ENCODE measurements around the gene THAP4.
"Not testable (repeated sequence)": the region's sequence is repeated elsewhere in the genome, so short reads cannot be mapped to it uniquely, and the experiment has no call there.

The THAP4 gene

DNA sequence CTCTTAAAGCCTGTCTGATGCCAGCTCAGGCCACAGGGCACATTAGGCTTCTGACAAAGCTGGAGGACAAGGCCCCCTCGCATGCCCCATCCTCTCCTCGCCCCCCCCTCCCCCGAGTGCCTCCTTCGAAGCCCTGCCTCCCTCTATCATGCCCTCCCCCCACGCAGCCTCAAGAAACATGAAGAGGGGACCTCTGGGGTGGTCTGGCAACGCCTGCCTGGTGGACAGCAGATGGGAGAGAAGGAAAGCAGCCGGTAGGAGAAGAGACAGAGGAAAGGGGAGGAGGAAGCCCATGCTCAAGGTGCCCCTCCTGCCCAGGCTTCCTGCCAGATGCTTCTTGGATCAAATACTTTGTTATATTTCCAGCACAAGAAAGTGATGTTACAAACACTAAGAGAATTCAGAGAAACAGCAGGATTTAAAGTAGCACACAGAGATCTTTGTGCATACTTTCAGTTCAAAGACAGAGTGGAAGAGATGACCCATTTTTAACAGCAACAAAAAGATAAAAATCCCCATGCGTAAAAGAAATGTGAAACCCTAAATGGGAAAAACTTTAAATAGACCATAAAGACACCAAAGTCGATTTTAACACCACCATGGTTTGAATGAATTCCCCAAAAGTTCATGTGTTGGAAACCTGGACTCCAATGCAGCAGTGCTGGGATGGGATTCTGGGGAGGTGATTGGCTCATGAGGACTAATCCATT lies 59.4 kb downstream of the THAP4 start:
- DNase-seq = no peak

- DNase-seq = no peak
Observed at GRCh38 chr2:241576293-241576654, 60.7 kb downstream of the THAP4 start.

- no peak for DNase-seq
Observed at GRCh38 chr2:241575624-241576292, 61.2 kb downstream of the THAP4 start.

DNA sequence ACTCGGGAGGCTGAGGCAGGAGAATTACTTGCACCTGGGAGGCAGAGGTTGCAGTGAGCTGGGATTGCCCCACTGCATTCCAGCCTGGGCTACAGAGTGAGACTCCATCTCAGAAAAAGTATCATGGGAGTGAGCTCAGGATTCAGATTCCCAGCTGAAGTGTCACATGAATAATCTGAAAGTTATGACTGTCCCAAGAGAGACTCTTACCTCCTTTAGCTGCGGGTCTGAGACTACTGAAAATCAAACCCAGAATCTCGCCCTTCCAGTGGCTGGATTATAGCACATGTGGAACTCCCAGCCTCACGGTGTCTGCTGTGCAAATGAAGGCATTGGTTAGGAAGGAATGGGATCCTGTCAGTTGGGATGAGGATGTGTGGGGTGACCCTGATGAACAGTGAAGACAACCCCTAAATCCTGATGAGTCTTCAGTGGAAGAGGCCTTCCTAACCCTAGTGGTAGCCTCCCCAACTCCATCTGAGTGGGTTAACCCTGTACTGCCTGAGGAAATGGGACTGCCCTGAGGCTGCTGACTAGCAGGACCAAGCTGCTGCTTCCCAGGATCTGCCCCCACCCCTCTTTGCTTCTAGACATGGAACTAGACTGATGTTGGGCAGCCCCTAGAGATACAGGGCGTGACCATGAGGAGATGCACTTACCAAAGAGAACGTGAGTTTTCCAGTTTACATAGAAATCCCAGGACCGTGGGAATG lies 61.9 kb downstream of the THAP4 start:
- DNase-seq = no peak

DNA sequence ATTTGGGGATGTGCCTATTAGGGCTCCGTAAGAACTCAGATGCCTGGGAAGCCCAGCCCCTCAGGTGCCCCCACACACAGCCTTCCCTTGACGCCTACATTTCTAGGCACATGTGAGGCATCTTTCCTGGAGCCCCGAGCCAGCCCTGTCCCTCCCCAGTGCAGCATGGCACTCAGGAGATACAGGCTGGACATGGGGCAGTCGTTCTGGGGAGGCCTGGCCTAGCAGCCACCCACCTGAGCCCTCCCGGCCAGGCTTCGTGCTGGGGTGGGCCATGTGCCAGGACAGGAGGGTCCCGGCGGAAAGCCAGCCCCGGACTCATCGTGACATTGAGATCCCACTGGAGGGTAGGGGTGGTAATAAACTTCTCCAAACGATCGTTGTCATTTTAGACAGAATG lies 63.2 kb downstream of the THAP4 start:
- no peak for DNase-seq

DNA sequence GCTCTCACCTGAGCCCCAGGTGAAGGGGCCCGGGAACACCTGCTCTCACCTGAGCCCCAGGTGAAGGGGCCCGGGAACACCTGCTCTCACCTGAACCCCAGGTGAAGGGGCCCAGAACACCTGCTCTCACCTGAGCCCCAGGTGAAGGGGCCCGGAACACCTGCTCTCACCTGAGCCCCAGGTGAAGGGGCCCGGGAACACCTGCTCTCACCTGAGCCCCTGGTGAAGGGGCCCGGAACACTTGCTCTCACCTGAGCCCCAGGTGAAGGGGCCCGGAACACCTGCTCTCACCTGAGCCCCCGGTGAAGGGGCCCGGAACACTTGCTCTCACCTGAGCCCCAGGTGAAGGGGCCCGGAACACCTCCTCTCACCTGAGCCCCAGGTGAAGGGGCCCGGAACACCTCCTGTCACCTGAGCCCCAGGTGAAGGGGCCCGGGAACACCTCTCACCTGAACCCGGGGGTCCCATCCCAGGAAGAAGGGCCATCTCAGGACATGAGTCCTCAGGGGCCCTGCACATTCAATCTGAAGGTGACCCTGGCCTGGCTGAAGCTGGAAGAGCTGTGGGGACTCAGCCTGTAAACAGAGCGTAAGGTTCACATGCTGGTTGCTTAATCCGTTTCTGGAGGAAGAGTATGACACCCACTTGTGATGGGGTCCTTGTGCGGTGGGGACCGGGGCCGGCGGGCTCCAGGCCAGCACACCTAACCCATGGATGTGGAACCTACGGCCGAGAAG lies 63.9 kb downstream of the THAP4 start:
- not testable (repeated sequence) for DNase-seq

GRCh38 chr2:241571821-241572620 lies 64.9 kb downstream of the THAP4 start:
- no peak for DNase-seq

- no peak for DNase-seq
Observed at GRCh38 chr2:241570961-241571581, 65.9 kb downstream of the THAP4 start.

GRCh38 chr2:241569831-241570281 lies 67.1 kb downstream of the THAP4 start:
- no peak for DNase-seq

DNA sequence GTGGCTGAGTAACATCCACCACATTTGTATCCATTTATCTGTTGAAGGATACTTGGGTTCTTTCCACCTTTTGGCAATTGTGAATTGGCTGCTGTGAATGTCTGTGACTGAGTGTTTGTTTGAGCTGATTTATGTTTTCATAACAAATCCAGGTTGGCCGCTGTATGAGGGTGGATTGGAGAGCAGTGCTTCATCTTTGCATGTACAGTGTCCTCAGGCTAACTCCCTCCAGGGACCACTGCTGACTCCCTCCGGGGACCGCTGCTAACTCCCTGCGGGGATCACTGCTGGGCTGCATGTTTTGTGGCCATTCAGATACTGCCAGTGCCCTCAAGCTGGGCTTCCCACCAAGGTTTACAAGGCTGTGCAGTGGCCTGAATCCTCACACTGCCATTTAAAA lies 68.2 kb downstream of the THAP4 start:
- DNase-seq = no peak

DNA sequence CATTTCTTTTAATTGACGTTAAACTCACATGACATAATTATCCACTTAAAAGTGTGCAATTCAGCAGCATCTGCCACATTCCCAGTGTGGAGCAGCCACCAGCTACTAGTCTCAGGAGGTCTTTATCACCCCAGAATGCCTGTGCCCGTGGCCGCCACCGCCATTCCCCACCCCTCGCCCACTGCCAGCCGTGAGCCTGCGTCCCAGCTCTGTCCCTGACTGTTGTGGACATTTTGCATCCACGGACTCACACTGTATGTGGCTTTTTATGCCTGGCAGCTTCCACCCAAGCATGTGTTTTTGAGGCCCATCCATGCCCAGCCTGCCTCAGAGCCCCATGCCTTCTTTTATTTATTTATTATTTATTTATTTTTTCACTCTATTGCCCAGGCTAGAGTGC lies 69.2 kb downstream of the THAP4 start:
- no peak for DNase-seq

- not testable (repeated sequence) for DNase-seq
Observed at GRCh38 chr2:241567266-241567665, 69.7 kb downstream of the THAP4 start.

DNA sequence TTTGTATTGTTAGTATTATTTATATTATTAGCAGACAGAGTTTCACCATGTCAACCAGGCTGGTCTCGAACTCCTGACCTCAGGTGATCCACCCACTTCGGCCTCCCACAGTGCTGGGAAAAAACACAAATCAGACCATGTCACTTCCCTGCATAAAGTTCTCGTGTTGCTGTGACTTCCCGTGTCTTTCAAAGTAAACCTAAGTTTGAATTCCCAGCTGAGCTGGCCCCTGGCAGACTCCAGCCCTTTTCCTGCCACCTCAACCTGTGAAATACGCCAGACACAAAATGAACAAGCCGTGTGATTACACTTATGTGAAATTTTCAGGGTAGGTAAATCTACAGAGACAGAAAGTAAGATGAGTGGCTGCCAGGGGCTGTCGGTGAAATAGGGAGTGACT lies 70.5 kb downstream of the THAP4 start:
- DNase-seq = no peak

DNA sequence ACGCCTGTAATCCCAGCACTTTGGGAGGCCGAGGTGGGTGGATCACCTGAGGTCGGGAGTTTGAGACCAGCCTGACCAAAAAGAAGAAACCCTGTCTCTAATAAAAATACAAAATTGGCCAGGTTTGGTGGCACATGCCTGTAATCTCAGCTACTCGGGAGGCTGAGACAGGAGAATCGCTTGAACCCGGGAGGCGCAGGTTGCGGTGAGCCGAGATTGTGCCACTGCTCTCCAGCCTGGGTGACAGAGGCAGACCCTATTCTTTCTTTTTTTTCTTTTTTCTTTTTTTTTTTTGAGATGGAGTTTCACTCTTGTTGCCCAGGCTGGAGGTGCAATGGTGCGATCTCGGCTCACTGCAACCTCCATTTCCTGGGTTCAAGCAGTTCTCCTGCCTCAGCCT lies 70.9 kb downstream of the THAP4 start:
- DNase-seq = not testable (repeated sequence)

- no peak for DNase-seq
Observed at GRCh38 chr2:241565411-241565810, 71.5 kb downstream of the THAP4 start.

- DNase-seq = no peak
Observed at GRCh38 chr2:241564596-241565410, 72.2 kb downstream of the THAP4 start.

DNA sequence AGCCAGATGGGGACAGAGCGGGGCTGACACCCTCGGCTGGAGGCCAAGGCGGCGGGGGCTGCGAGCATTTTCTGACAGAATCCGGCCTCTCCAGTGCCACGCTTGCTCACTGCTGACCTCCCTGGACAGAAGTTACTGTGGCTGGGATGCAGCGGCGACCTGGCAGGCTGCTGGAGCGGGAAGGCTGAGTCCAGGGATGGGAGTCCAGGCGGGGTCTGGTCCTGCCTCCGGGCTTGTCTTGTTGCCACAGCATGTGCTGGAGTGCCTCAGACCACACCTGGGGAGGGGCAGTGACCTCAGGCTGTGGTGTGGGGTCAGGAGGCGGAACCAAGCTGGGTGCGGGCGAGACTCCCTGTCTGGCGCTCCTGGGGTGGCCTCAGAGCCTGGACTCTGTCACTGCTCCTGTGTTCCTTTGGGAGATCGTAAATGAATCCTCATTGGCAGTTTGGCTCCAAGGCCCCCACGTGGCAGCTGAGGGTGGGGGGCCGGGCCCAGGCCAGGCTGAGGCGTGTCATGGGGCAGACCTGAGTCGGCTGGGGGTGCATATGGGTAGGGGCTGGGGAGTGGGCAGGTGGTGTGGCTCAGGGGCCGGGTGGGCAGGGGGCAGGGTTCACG lies 72.9 kb downstream of the THAP4 start:
- DNase-seq = no peak

DNA sequence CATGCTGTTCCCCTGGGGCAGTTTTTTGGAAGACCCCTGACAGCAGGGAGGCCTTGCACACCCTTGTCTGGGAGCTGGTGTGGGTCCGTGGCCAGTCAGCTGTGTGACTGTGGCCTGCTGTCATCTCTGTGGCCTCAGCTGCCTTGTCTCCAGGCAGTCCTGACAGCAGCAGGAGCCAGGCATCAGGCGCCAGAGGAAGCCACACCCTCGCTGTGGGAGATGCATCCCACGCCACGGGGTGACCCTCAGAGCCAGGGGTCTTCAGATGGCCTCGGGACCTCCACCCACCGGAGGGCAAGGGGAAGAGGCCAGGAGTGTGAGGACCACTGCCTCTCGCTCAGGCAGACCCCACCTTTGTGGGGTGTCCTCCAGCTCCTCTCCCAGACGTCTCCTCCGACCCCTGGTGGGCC lies 73.4 kb downstream of the THAP4 start:
- DNase-seq = no peak

- no peak for DNase-seq
Observed at GRCh38 chr2:241563031-241563507, 73.9 kb downstream of the THAP4 start.

- DNase-seq = no peak
Observed at GRCh38 chr2:241562269-241562891, 74.6 kb downstream of the THAP4 start.

All from CD4-positive, alpha-beta T cell treated with Interleukin-12 subunit alpha and Interleukin-12 subunit beta, for 1 hour (primary cell).